Astrocyte (in vitro differentiated cells and primary cell): ENCODE data around the gene BASP1. TPM values are rescaled to one million over a fixed set of nuclear protein-coding genes. Genes with fewer than 3 reads are reported as not detected.

ENCODE experiments used
- DNase-seq: peaks from one replicate; pipeline ENCODE4 v3.0.0-alpha.2; 2010; ENCODE audit warnings: low read depth
- FAIRE-seq: peaks from 2 replicates; lab custom pipeline; 2011; peaks lifted over from hg19 to GRCh38; lab: Jason Lieb, UNC
- H2AFZ ChIP-seq: 2 replicates; pipeline ENCODE4 v1.6.0; 2012; ENCODE audit warnings: low read depth, low read length, inconsistent platforms
- H3K27ac ChIP-seq: 2 replicates; pipeline ENCODE4 v1.5.1; 2011; ENCODE audit warnings: low read depth, low read length, inconsistent platforms
- H3K27me3 ChIP-seq: 2 replicates; pipeline ENCODE4 v1.6.0; 2011; ENCODE audit warnings: low read length, inconsistent platforms; ENCODE audit not compliant: insufficient read depth
- H3K36me3 ChIP-seq: 2 replicates; pipeline ENCODE4 v1.5.1; 2011; ENCODE audit warnings: low read length, inconsistent platforms; ENCODE audit not compliant: insufficient read depth
- H3K4me1 ChIP-seq: 2 replicates; pipeline ENCODE4 v1.5.1; 2011; ENCODE audit warnings: low read length, inconsistent platforms; ENCODE audit not compliant: insufficient read depth
- H3K4me2 ChIP-seq: 2 replicates; pipeline ENCODE4 v1.6.0; 2012; ENCODE audit warnings: low read length, inconsistent platforms
- H3K4me3 ChIP-seq: 2 replicates; pipeline ENCODE4 v1.5.1; 2011; ENCODE audit warnings: low read depth, mild to moderate bottlenecking, low read length, inconsistent platforms; ENCODE audit not compliant: insufficient read depth
- H3K79me2 ChIP-seq: 2 replicates; pipeline ENCODE4 v1.6.0; 2012; ENCODE audit warnings: mild to moderate bottlenecking, low read length, inconsistent platforms; ENCODE audit not compliant: insufficient read depth
- H3K9ac ChIP-seq: 2 replicates; pipeline ENCODE4 v1.6.0; 2012; ENCODE audit warnings: mild to moderate bottlenecking, low read length, inconsistent platforms
- H3K9me3 ChIP-seq: 2 replicates; pipeline ENCODE4 v1.5.1; 2012; ENCODE audit warnings: low read depth, mild to moderate bottlenecking, low read length, inconsistent platforms; ENCODE audit not compliant: insufficient read depth
- H4K20me1 ChIP-seq: 2 replicates; pipeline ENCODE4 v1.6.0; 2012; ENCODE audit warnings: low read length, inconsistent platforms; ENCODE audit not compliant: insufficient read depth
- H3K27ac Mint-ChIP-seq: one replicate; pipeline ENCODE4 v1.8.0; 2021; ENCODE audit warnings: mild to moderate bottlenecking, mixed read lengths; ENCODE audit not compliant: unreplicated experiment
- H3K27me3 Mint-ChIP-seq: one replicate; pipeline ENCODE4 v1.8.0; 2021; ENCODE audit warnings: low read depth, mixed read lengths; ENCODE audit not compliant: unreplicated experiment
- H3K36me3 Mint-ChIP-seq: one replicate; pipeline ENCODE4 v1.8.0; 2021; ENCODE audit warnings: low read depth, mixed read lengths; ENCODE audit not compliant: unreplicated experiment
- H3K4me1 Mint-ChIP-seq: one replicate; pipeline ENCODE4 v1.8.0; 2021; ENCODE audit warnings: low read depth, mixed read lengths; ENCODE audit not compliant: unreplicated experiment
- H3K4me3 Mint-ChIP-seq: one replicate; pipeline ENCODE4 v1.8.0; 2021; ENCODE audit warnings: mild to moderate bottlenecking, moderate library complexity, mixed read lengths; ENCODE audit not compliant: unreplicated experiment
- H3K9me3 Mint-ChIP-seq: one replicate; pipeline ENCODE4 v1.8.0; 2021; ENCODE audit warnings: mild to moderate bottlenecking, mixed read lengths; ENCODE audit not compliant: unreplicated experiment
- EZH2 ChIP-seq: IDR thresholded peaks from 2 replicates; pipeline ENCODE4 v1.6.1; 2012; ENCODE audit warnings: mild to moderate bottlenecking, low read length, inconsistent platforms; ENCODE audit not compliant: insufficient read depth
- total RNA-seq: library from RNA; stranded (reverse); gene quantifications from 2 replicates; pipeline ENCODE4 v1.2.1, GENCODE V29; 2021
- TF ChIP-seq, protein P1 (sequence below): IDR thresholded peaks from 2 replicates; pipeline ENCODE4 v1.5.1; 2011; ENCODE audit warnings: low read depth, mild to moderate bottlenecking, inconsistent platforms, low read length, moderate library complexity; ENCODE audit not compliant: insufficient read depth

Gene BASP1
- total RNA-seq, 1 donor from 2014 or later: 273 TPM

GRCh38 chr5:17196024-17196423 is 21.4 kb upstream of the BASP1 start:
- H3K27me3 Mint-ChIP-seq: no peaks in the 10 kb centered on the region
- no peak for FAIRE-seq

DNA sequence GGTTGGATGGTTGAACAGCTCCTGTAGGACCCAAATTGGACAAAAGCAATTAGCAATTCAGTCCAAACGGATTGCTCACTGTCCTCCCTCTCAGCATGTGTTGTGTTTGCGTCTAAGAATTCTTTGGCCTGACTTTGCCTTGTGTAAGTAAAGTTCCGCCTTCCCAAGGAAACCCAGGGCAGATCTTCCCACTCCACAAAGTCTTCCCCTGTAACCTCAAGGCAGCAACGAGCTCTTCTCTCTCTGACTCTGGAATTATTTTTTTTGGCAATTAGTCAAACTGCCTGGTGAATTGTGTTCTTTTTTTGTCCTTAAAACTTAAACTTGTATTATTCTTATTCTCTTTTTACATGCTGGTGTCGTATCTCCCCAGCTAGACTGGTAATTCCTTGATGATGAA is 20.7 kb upstream of the BASP1 start:
- Histone ChIP-seq H3K9ac (no peak overlapping the region), H3K9me3 (peaks cover 4% of the 10 kb centered on the region), H4K20me1 (no peaks in the 10 kb centered on the region), H2AFZ (no peak overlapping the region), H3K27me3 (no peaks in the 10 kb centered on the region), H3K4me1 (no peaks in the 10 kb centered on the region), H3K36me3 (no peaks in the 10 kb centered on the region), H3K27ac (no peak overlapping the region), H3K4me3 (no peak overlapping the region), H3K4me2 (no peak overlapping the region), H3K79me2 (no peaks in the 10 kb centered on the region)
- H3K27me3 Mint-ChIP-seq: no peaks in the 10 kb centered on the region
- FAIRE-seq (no peak), DNase-seq (no peak)
- no peaks in the 10 kb centered on the region for H3K36me3 Mint-ChIP-seq
- no peak overlapping the region for H3K27ac Mint-ChIP-seq
- peaks cover 9% of the 10 kb centered on the region for H3K9me3 Mint-ChIP-seq
- peaks cover 16% of the 10 kb centered on the region for H3K4me1 Mint-ChIP-seq
- H3K4me3 Mint-ChIP-seq: no peak overlapping the region
- TF ChIP-seq, protein P1, sequence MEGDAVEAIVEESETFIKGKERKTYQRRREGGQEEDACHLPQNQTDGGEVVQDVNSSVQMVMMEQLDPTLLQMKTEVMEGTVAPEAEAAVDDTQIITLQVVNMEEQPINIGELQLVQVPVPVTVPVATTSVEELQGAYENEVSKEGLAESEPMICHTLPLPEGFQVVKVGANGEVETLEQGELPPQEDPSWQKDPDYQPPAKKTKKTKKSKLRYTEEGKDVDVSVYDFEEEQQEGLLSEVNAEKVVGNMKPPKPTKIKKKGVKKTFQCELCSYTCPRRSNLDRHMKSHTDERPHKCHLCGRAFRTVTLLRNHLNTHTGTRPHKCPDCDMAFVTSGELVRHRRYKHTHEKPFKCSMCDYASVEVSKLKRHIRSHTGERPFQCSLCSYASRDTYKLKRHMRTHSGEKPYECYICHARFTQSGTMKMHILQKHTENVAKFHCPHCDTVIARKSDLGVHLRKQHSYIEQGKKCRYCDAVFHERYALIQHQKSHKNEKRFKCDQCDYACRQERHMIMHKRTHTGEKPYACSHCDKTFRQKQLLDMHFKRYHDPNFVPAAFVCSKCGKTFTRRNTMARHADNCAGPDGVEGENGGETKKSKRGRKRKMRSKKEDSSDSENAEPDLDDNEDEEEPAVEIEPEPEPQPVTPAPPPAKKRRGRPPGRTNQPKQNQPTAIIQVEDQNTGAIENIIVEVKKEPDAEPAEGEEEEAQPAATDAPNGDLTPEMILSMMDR: no peak
- TF ChIP-seq EZH2: no peak

More at GRCh38 chr5:17196024-17196423, 21.4 kb upstream of the BASP1 start:
- H3K36me3 Mint-ChIP-seq: no peaks in the 10 kb centered on the region
- H3K27ac Mint-ChIP-seq: no peak overlapping the region
- no peak overlapping the region for H2AFZ ChIP-seq
- no peak overlapping the region for H3K4me3 Mint-ChIP-seq
- H3K36me3 ChIP-seq: no peaks in the 10 kb centered on the region
- H3K4me1 Mint-ChIP-seq: peaks cover 18% of the 10 kb centered on the region
- H3K9me3 Mint-ChIP-seq: peaks cover 9% of the 10 kb centered on the region
- H3K27me3 ChIP-seq: no peaks in the 10 kb centered on the region
- no peaks in the 10 kb centered on the region for H4K20me1 ChIP-seq
- peaks cover 4% of the 10 kb centered on the region for H3K4me1 ChIP-seq
- no peak overlapping the region for H3K4me3 ChIP-seq
- no peak overlapping the region for H3K27ac ChIP-seq
- TF ChIP-seq EZH2: no peak
- TF ChIP-seq, protein P1: no peak
- DNase-seq: no peak
- H3K9me3 ChIP-seq: peaks cover 4% of the 10 kb centered on the region
- no peak overlapping the region for H3K4me2 ChIP-seq
- no peak overlapping the region for H3K9ac ChIP-seq
- H3K79me2 ChIP-seq: no peaks in the 10 kb centered on the region

DNA sequence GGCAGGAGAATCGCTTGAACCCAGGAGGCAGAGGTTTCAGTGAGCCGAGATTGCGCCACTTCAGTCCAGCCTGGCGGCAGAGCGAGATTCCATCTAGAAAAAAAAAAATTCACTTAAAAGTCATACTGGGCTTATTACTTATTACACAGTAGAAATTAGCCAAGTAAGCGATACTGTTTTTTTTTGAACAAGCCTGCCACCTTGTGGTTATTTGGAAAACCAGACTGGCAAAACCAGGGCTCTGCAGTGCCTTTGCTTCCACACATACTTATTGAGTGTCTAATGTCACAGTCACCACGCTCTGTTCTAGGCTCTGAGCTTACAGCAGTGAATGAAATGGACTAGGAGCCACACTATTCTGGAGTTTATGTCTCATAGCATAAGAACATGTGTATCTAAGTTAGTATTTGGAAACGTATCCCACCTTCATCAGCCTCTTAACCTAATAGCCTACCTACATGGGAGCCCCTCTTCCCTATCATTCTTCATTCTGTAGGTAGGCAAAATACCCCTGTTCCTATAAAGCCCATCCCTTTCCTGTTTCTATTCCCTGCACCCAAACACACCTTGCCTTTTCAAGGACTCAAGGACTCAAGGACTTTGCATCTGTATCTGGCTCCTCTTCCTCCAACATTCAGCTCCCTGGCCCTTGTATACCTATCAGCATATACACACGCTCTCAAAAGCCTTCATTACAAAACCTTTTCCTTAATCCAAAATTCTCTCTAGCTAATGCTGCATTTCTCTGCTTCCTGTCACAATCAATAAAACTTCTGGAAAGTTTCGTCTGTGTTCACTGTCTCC is 13.9 kb upstream of the BASP1 start:
- H3K27ac Mint-ChIP-seq: no peak overlapping the region
- H3K4me1 Mint-ChIP-seq: peaks cover 3% of the 10 kb centered on the region
- Histone ChIP-seq H4K20me1 (no peaks in the 10 kb centered on the region), H3K27ac (no peak overlapping the region), H3K9ac (no peak overlapping the region), H3K27me3 (no peaks in the 10 kb centered on the region), H3K36me3 (no peaks in the 10 kb centered on the region), H3K4me1 (no peaks in the 10 kb centered on the region), H3K79me2 (no peaks in the 10 kb centered on the region), H3K4me2 (no peak overlapping the region), H2AFZ (no peak overlapping the region), H3K9me3 (no peaks in the 10 kb centered on the region), H3K4me3 (no peak overlapping the region)
- H3K36me3 Mint-ChIP-seq: no peaks in the 10 kb centered on the region
- H3K9me3 Mint-ChIP-seq: peaks cover under 1% of the 10 kb centered on the region
- TF ChIP-seq, protein P1: peak; percentile 80
- no peak for TF ChIP-seq EZH2
- H3K27me3 Mint-ChIP-seq: peaks cover 2% of the 10 kb centered on the region
- peak; percentile 56 for DNase-seq
- peak; percentile 65 for FAIRE-seq
- H3K4me3 Mint-ChIP-seq: no peak overlapping the region
